Globus pallidus (tissue), 1 donor: ENCODE data around the gene AGBL1.
"Not testable (repeated sequence)": the region's sequence is repeated elsewhere in the genome, so short reads cannot be mapped to it uniquely, and the experiment has no call there.

ENCODE experiments used
- DNase-seq: peaks from one replicate; pipeline ENCODE4 v3.0.0-alpha.2; 2015; ENCODE audit warnings: low spot score

Gene AGBL1

GRCh38 chr15:86087808-86088207, 8.1 kb downstream of the AGBL1 start:
- DNase-seq: no peak

- no peak for DNase-seq
Measured at GRCh38 chr15:86089422-86089821, 9.8 kb downstream of the AGBL1 start.

GRCh38 chr15:86101818-86102217, 22.1 kb downstream of the AGBL1 start:
- DNase-seq: no peak

- no peak for DNase-seq
Measured at GRCh38 chr15:86103825-86104224, 24.2 kb downstream of the AGBL1 start.

GRCh38 chr15:86106306-86106705, 26.6 kb downstream of the AGBL1 start:
- DNase-seq: no peak

GRCh38 chr15:86115145-86115801, 35.6 kb downstream of the AGBL1 start:
- no peak for DNase-seq

GRCh38 chr15:86121568-86122225, 42.0 kb downstream of the AGBL1 start:
- no peak for DNase-seq

GRCh38 chr15:86122691-86123391, 43.2 kb downstream of the AGBL1 start:
- DNase-seq: not testable (repeated sequence)

- DNase-seq: no peak
Measured at GRCh38 chr15:86125775-86126174, 46.1 kb downstream of the AGBL1 start.

GRCh38 chr15:86127547-86127946, 47.9 kb downstream of the AGBL1 start:
- DNase-seq: no peak

- peak; percentile 1 for DNase-seq
Measured at GRCh38 chr15:86135041-86135440, 55.4 kb downstream of the AGBL1 start.

GRCh38 chr15:86136861-86137260, 57.2 kb downstream of the AGBL1 start:
- no peak for DNase-seq

- no peak for DNase-seq
Measured at GRCh38 chr15:86138798-86139197, 59.1 kb downstream of the AGBL1 start.

- no peak for DNase-seq
Measured at GRCh38 chr15:86139828-86140227, 60.2 kb downstream of the AGBL1 start.

GRCh38 chr15:86154705-86155104, 75.0 kb downstream of the AGBL1 start:
- no peak for DNase-seq

- DNase-seq: no peak
Measured at GRCh38 chr15:86155551-86155950, 75.9 kb downstream of the AGBL1 start.

GRCh38 chr15:86157606-86158293, 78.1 kb downstream of the AGBL1 start:
- DNase-seq: no peak

- no peak for DNase-seq
Measured at GRCh38 chr15:86159468-86159867, 79.8 kb downstream of the AGBL1 start.

- no peak for DNase-seq
Measured at GRCh38 chr15:86161250-86161649, 81.6 kb downstream of the AGBL1 start.

GRCh38 chr15:86162172-86162591, 82.5 kb downstream of the AGBL1 start:
- peak; percentile 7 for DNase-seq

- no peak for DNase-seq
Measured at GRCh38 chr15:86162641-86163040, 83.0 kb downstream of the AGBL1 start.

GRCh38 chr15:86163816-86164215, 84.1 kb downstream of the AGBL1 start:
- no peak for DNase-seq
